PC-9 (cell line): Measurements from ENCODE around the gene PIAS4. TPM values are rescaled to one million over a fixed set of nuclear protein-coding genes. Genes with fewer than 3 reads are reported as not detected.

Experiments
- BruUV-seq: library from RNA; stranded (reverse); fragments of 400-500 nt; replicated peaks from 2 replicates; lab custom pipeline; 2021; lab: Mats Ljungman, UMichigan
- CTCF ChIA-PET: fragments of 300-600 bp; sonication (Branson Sonifier 250); formaldehyde crosslinking; loops from one replicate; lab custom pipeline; 2022; ENCODE audit warnings: antibody characterized with exemption; lab: Charles Lee
- POLR2A ChIA-PET: fragments of 300-600 bp; sonication (Branson Sonifier 250); formaldehyde crosslinking; loops from one replicate; lab custom pipeline; 2022; ENCODE audit warnings: antibody characterized with exemption; ENCODE audit not compliant: unreplicated experiment; lab: Charles Lee
- DNase-seq, 2 experiments: peaks; one replicate each; pipeline versions ENCODE4 v3.0.0 to v3.0.0-alpha.2; 2015 to 2022; ENCODE audit warnings: mixed read lengths in 1 of 2
- H2AFZ ChIP-seq: fragments of 200-600 bp; sonication (generic); 2 replicates; pipeline ENCODE4 v1.8.1; 2017; ENCODE audit warnings: antibody characterized with exemption
- H3F3A ChIP-seq: fragments of 200-600 bp; sonication (generic); 2 replicates; pipeline ENCODE4 v1.8.1; 2017; ENCODE audit warnings: antibody characterized with exemption, mild to moderate bottlenecking, low read depth; ENCODE audit not compliant: insufficient read depth
- H3K27ac ChIP-seq: fragments of 200-600 bp; sonication (generic); 2 replicates; pipeline ENCODE4 v1.6.1; 2016; ENCODE audit warnings: mixed run types
- H3K27me3 ChIP-seq: fragments of 200-600 bp; sonication (generic); 2 replicates; pipeline ENCODE4 v1.6.1; 2016; ENCODE audit warnings: low read depth, mixed run types; ENCODE audit not compliant: insufficient read depth
- H3K36me3 ChIP-seq: fragments of 200-600 bp; sonication (generic); 2 replicates; pipeline ENCODE4 v1.6.1; 2016; ENCODE audit warnings: low read depth, mixed run types
- H3K4me1 ChIP-seq: fragments of 200-600 bp; sonication (generic); replicated peaks from 2 replicates; pipeline ENCODE4 v1.6.1; 2016; ENCODE audit warnings: mixed run types; ENCODE audit not compliant: insufficient read depth
- H3K4me2 ChIP-seq: fragments of 200-600 bp; sonication (generic); 2 replicates; pipeline ENCODE4 v1.6.1; 2017; ENCODE audit warnings: mixed run types
- H3K4me3 ChIP-seq: fragments of 200-600 bp; sonication (generic); 2 replicates; pipeline ENCODE4 v1.6.1; 2016; ENCODE audit warnings: mixed run types
- H3K79me2 ChIP-seq: fragments of 200-600 bp; sonication (generic); 2 replicates; pipeline ENCODE4 v1.6.1; 2017; ENCODE audit warnings: low read depth, mixed run types
- H3K9me2 ChIP-seq: fragments of 200-600 bp; sonication (generic); 2 replicates; pipeline ENCODE4 v1.8.1; 2017; ENCODE audit warnings: mild to moderate bottlenecking; ENCODE audit not compliant: insufficient read depth
- H3K9me3 ChIP-seq: fragments of 200-600 bp; sonication (generic); 2 replicates; pipeline ENCODE4 v1.8.1; 2016; ENCODE audit warnings: low read depth; ENCODE audit not compliant: insufficient read depth
- H4K20me1 ChIP-seq: fragments of 200-600 bp; sonication (generic); 2 replicates; pipeline ENCODE4 v1.8.1; 2017; ENCODE audit not compliant: insufficient read depth
- EZH2 ChIP-seq: fragments of 200-600 bp; sonication (generic); IDR thresholded peaks from 2 replicates; pipeline ENCODE4 v1.8.0; 2017; ENCODE audit warnings: antibody characterized with exemption, low read depth
- intact Hi-C: fragments of 100-400 bp; cut with micrococcal nuclease; formaldehyde crosslinking; loops from one replicate; pipeline ENCODE4 v1.10.0; 2022; ENCODE audit not compliant: unreplicated experiment
- total RNA-seq: library from RNA; stranded (reverse); gene quantifications from 2 replicates; pipeline ENCODE4 v1.2.3, GENCODE V29; 2021
- TF ChIP-seq, protein P1 (sequence below): fragments of 200-600 bp; sonication (generic); conservative IDR thresholded peaks from 2 replicates; pipeline ENCODE4 v1.6.1; 2017; ENCODE audit warnings: mixed run types, antibody characterized with exemption, mild to moderate bottlenecking, moderate library complexity

The PIAS4 gene
- total RNA-seq, 1 experiment from 2014 or later: 26.5 TPM

DNA sequence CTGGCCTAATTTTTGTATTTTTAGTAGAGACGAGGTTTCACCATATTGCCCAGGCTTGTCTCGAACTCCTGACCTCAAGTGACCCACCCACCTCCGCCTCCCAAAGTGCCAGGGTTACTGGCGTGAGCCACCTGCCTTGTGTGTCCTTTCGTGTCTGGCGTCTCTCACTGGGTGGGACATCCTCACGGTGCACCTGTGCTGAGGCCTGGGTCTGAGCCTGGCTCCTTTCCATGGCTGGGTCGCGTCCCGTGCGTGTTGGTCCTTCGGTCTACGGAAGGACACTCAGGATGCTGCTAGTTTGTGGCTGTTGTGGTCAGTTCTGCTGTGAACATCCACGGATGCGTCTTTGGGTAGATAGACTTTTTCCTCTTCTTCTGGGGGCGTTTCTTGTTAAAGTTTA, 19.6 kb downstream of the PIAS4 start:
- intact Hi-C loops: no loop called here
- H3K9me3 ChIP-seq: no peaks in the 10 kb centered on the region
- H3K27ac ChIP-seq: no peak overlapping the region
- H3K4me2 ChIP-seq: no peak overlapping the region
- no peak overlapping the region for H2AFZ ChIP-seq
- H3K9me2 ChIP-seq: no peaks in the 10 kb centered on the region
- DNase-seq: no peak
- no peaks in the 10 kb centered on the region for H3K27me3 ChIP-seq
- no peaks in the 10 kb centered on the region for H3F3A ChIP-seq
- peaks cover 8% of the 10 kb centered on the region for H4K20me1 ChIP-seq
- BruUV-seq: no TSS peak
- ChIA-PET CTCF (no interaction called here), POLR2A (no interaction called here)
- TF ChIP-seq, protein P1, sequence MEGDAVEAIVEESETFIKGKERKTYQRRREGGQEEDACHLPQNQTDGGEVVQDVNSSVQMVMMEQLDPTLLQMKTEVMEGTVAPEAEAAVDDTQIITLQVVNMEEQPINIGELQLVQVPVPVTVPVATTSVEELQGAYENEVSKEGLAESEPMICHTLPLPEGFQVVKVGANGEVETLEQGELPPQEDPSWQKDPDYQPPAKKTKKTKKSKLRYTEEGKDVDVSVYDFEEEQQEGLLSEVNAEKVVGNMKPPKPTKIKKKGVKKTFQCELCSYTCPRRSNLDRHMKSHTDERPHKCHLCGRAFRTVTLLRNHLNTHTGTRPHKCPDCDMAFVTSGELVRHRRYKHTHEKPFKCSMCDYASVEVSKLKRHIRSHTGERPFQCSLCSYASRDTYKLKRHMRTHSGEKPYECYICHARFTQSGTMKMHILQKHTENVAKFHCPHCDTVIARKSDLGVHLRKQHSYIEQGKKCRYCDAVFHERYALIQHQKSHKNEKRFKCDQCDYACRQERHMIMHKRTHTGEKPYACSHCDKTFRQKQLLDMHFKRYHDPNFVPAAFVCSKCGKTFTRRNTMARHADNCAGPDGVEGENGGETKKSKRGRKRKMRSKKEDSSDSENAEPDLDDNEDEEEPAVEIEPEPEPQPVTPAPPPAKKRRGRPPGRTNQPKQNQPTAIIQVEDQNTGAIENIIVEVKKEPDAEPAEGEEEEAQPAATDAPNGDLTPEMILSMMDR: no peak
- TF ChIP-seq EZH2: no peak
- no peaks in the 10 kb centered on the region for H3K4me1 ChIP-seq
- H3K79me2 ChIP-seq: no peaks in the 10 kb centered on the region
- no peak overlapping the region for H3K4me3 ChIP-seq
- no peaks in the 10 kb centered on the region for H3K36me3 ChIP-seq

DNA sequence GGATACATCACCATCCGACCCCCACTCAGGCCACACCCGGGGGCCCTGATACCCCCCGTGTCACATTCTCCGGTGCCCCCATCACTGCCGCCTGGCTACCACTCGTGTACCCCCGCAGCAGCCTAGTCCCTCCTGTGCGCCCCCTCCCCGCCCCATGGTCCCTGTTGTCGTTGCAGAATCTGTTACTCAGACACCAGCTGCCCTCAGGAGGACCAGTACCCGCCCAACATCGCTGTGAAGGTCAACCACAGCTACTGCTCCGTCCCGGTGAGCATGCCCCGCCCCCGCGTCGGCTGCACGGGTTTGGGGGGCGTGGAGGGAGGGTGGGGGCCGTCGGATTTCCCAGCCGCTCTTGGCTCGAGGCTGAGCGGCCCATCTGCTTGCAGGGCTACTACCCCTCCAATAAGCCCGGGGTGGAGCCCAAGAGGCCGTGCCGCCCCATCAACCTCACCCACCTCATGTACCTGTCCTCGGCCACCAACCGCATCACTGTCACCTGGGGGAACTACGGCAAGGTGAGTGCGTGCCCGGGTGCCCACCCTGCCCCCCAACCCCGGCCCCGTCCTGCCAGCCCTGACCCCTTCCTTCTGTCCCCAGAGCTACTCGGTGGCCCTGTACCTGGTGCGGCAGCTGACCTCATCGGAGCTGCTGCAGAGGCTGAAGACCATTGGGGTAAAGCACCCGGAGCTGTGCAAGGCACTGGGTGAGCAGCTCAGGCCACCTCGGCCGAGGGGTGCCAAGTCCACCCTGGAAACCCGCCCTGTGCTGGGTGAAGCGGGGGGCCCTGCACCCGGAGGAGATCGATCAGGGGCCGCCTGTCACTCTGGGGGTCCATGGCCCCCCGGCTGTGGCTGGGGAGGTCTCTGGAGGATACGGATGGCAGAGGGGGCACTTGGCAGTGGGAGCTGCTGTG, 21.1 kb downstream of the PIAS4 start:
- no peak for DNase-seq
- Histone ChIP-seq H3K4me2 (no peak overlapping the region), H3F3A (no peaks in the 10 kb centered on the region), H3K27ac (no peak overlapping the region), H4K20me1 (no peaks in the 10 kb centered on the region), H3K27me3 (no peaks in the 10 kb centered on the region), H2AFZ (no peak overlapping the region), H3K4me1 (no peaks in the 10 kb centered on the region), H3K36me3 (no peaks in the 10 kb centered on the region), H3K9me3 (no peaks in the 10 kb centered on the region), H3K4me3 (no peak overlapping the region), H3K9me2 (no peaks in the 10 kb centered on the region), H3K79me2 (no peaks in the 10 kb centered on the region)
- TF ChIP-seq EZH2: no peak
- TF ChIP-seq, protein P1: no peak
- intact Hi-C loops: no loop called here
- CTCF ChIA-PET: interaction anchor here (0.6 kb wide), 1 partner anchor 170 kb away, joined by 11 read pairs; no protein-coding TSS in a partner anchor
- BruUV-seq: no TSS peak
- POLR2A ChIA-PET: no interaction called here

DNA sequence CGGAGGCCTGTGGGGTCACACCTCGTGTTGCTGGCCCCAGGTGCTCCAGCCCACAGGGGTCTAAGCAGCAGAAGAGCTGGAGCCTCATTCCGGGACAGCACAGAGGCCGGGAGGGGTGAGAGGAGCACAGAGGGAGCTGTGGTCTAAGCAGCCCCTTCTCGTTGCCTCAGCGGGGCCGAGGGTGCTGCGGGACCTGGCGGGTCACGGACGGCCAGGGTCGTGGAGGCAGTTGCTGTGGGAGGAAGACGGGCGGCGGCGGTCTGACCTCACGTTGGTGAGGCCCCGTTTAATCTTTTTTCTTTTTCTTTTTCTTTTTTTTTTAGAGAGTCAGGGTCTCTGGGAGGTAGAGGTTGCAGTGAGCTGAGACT, 21.7 kb downstream of the PIAS4 start:
- ChIA-PET POLR2A (no interaction called here), CTCF (no interaction called here)
- H3K36me3 ChIP-seq: no peaks in the 10 kb centered on the region
- no peaks in the 10 kb centered on the region for H3K27me3 ChIP-seq
- H3K4me3 ChIP-seq: no peak overlapping the region
- no peak overlapping the region for H2AFZ ChIP-seq
- no peaks in the 10 kb centered on the region for H3K79me2 ChIP-seq
- no peak overlapping the region for H3K27ac ChIP-seq
- H3K4me1 ChIP-seq: no peaks in the 10 kb centered on the region
- TF ChIP-seq, protein P1: no peak
- no peak for TF ChIP-seq EZH2
- BruUV-seq: no TSS peak
- no peaks in the 10 kb centered on the region for H3K9me2 ChIP-seq
- H3K9me3 ChIP-seq: no peaks in the 10 kb centered on the region
- H3K4me2 ChIP-seq: no peak overlapping the region
- no peaks in the 10 kb centered on the region for H4K20me1 ChIP-seq
- no peak for DNase-seq
- intact Hi-C loops: no loop called here
- H3F3A ChIP-seq: no peaks in the 10 kb centered on the region
